ENCODE results near the gene SMAD9.

SMAD9 gene

DNA sequence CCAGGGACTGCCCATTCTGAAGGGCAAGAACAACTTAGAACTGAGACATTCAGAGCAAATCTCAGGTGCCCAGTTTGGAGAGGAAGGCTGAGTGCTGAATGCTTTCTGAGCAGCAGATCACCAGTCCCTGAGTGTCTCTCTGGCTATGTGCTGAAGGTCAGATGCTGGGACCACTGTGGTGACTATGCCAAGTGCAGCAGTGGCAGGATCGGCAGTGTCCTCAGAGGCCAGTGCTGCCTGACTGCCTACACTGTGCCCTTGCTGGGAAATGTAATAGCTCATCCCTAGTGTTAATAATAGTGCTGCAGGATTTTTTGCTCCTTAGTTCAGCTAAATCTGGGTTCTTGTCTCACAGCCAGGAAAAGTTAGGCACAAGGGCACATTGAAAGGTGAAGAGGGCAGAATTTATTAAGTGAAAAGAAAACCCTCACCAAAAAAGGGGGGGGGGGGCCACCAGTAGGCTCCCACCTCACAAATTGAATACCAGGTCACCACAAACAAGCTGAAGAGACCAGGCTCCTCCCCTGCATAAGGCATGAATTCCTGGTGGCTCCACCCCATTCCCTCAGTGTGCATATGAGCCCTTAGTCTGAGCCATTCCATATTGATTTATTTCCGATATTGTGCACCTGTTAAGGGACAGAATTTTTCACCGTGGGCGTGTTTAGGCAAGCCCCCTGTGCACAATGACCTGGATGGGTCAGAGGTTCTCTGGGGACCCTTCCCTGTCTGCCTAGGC, 82.5 kb downstream of the SMAD9 start:
- H3K27me3 ChIP-seq (ENCODE audit: insufficient read depth, low read length) = no peaks in the 10 kb centered on the region
- H3K9ac ChIP-seq (ENCODE audit: low read depth, low read length) = no peak overlapping the region
- no peak overlapping the region for H3K4me3 ChIP-seq (ENCODE audit: low read length)
- no peaks in the 10 kb centered on the region for H3K4me1 ChIP-seq (ENCODE audit: insufficient read depth, low read length)
- H3K36me3 ChIP-seq (ENCODE audit: insufficient read depth, low read depth, low read length) = no peaks in the 10 kb centered on the region
- H3K9me3 ChIP-seq (ENCODE audit: insufficient read depth, low read depth, low read length) = no peaks in the 10 kb centered on the region
- H3K27ac ChIP-seq (ENCODE audit: low read length) = no peak overlapping the region

DNA sequence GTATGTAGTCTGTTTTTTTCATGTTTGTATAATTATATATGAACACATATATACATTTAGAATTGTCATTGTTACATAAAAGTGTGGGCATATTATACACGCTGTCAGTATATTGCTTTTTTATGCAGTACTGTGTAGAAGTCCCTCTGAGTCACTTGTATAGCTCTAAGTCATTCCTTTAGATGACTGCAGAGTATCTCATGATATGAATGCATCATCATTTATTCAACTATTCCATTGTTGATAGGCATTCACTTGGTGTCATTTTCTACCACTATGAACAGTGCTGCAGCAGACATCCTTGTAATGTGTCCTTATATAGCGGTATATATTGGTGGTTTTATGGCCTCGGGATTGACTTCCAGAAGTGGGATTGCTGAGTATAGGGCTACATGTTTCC, 85.7 kb downstream of the SMAD9 start:
- Histone ChIP-seq H3K27ac (ENCODE audit: low read length) (no peak overlapping the region), H3K27me3 (ENCODE audit: insufficient read depth, low read length) (no peaks in the 10 kb centered on the region), H3K4me3 (ENCODE audit: low read length) (no peak overlapping the region), H3K9me3 (ENCODE audit: insufficient read depth, low read depth, low read length) (no peaks in the 10 kb centered on the region), H3K4me1 (ENCODE audit: insufficient read depth, low read length) (no peaks in the 10 kb centered on the region), H3K36me3 (ENCODE audit: insufficient read depth, low read depth, low read length) (peaks cover 10% of the 10 kb centered on the region; the same call in 1 of the 2 replicates), H3K9ac (ENCODE audit: low read depth, low read length) (no peak overlapping the region)

GRCh38 chr13:36831291-36831690, 88.7 kb downstream of the SMAD9 start:
- Histone ChIP-seq H3K4me1 (ENCODE audit: insufficient read depth, low read length) (no peaks in the 10 kb centered on the region), H3K4me3 (ENCODE audit: low read length) (no peak overlapping the region), H3K9me3 (ENCODE audit: insufficient read depth, low read depth, low read length) (no peaks in the 10 kb centered on the region), H3K27me3 (ENCODE audit: insufficient read depth, low read length) (no peaks in the 10 kb centered on the region), H3K27ac (ENCODE audit: low read length) (no peak overlapping the region), H3K9ac (ENCODE audit: low read depth, low read length) (no peak overlapping the region), H3K36me3 (ENCODE audit: insufficient read depth, low read depth, low read length) (peaks cover 24% of the 10 kb centered on the region)

- no peaks in the 10 kb centered on the region for H3K9me3 ChIP-seq (ENCODE audit: insufficient read depth, low read depth, low read length)
- no peaks in the 10 kb centered on the region for H3K4me1 ChIP-seq (ENCODE audit: insufficient read depth, low read length)
- H3K9ac ChIP-seq (ENCODE audit: low read depth, low read length) = no peak overlapping the region
- H3K4me3 ChIP-seq (ENCODE audit: low read length) = no peak overlapping the region
- H3K27ac ChIP-seq (ENCODE audit: low read length) = no peak overlapping the region
- no peaks in the 10 kb centered on the region for H3K27me3 ChIP-seq (ENCODE audit: insufficient read depth, low read length)
- H3K36me3 ChIP-seq (ENCODE audit: insufficient read depth, low read depth, low read length) = peaks cover 24% of the 10 kb centered on the region
Measured at GRCh38 chr13:36829753-36830152, 90.3 kb downstream of the SMAD9 start.

- Histone ChIP-seq H3K36me3 (ENCODE audit: insufficient read depth, low read depth, low read length) (peaks cover 8% of the 10 kb centered on the region), H3K27ac (ENCODE audit: low read length) (no peak overlapping the region), H3K4me1 (ENCODE audit: insufficient read depth, low read length) (peaks cover 14% of the 10 kb centered on the region; the same call in 1 of the 2 replicates), H3K9ac (ENCODE audit: low read depth, low read length) (no peak overlapping the region), H3K9me3 (ENCODE audit: insufficient read depth, low read depth, low read length) (no peaks in the 10 kb centered on the region), H3K27me3 (ENCODE audit: insufficient read depth, low read length) (peaks cover 9% of the 10 kb centered on the region; the same call in 1 of the 2 replicates), H3K4me3 (ENCODE audit: low read length) (no peak overlapping the region)
Measured at GRCh38 chr13:36822785-36823184, 97.3 kb downstream of the SMAD9 start.

GRCh38 chr13:36820222-36820621, 99.8 kb downstream of the SMAD9 start:
- Histone ChIP-seq H3K4me3 (ENCODE audit: low read length) (peak overlapping the region; percentile 85), H3K9me3 (ENCODE audit: insufficient read depth, low read depth, low read length) (no peaks in the 10 kb centered on the region), H3K4me1 (ENCODE audit: insufficient read depth, low read length) (peaks cover 14% of the 10 kb centered on the region; the same call in 1 of the 2 replicates), H3K27ac (ENCODE audit: low read length) (no peak overlapping the region), H3K36me3 (ENCODE audit: insufficient read depth, low read depth, low read length) (no peaks in the 10 kb centered on the region), H3K27me3 (ENCODE audit: insufficient read depth, low read length) (peaks cover 9% of the 10 kb centered on the region; the same call in 1 of the 2 replicates), H3K9ac (ENCODE audit: low read depth, low read length) (peak overlapping the region; percentile 76; the same call in 1 of the 2 replicates)

GRCh38 chr13:36819739-36820090, 100.3 kb downstream of the SMAD9 start:
- H3K9me3 ChIP-seq (ENCODE audit: insufficient read depth, low read depth, low read length) = no peaks in the 10 kb centered on the region
- H3K4me3 ChIP-seq (ENCODE audit: low read length) = peak overlapping the region; percentile 85
- H3K4me1 ChIP-seq (ENCODE audit: insufficient read depth, low read length) = peaks cover 14% of the 10 kb centered on the region; the same call in 1 of the 2 replicates
- H3K27ac ChIP-seq (ENCODE audit: low read length) = no peak overlapping the region
- H3K9ac ChIP-seq (ENCODE audit: low read depth, low read length) = peak overlapping the region; percentile 76; the same call in 1 of the 2 replicates
- peaks cover 9% of the 10 kb centered on the region; the same call in 1 of the 2 replicates for H3K27me3 ChIP-seq (ENCODE audit: insufficient read depth, low read length)
- H3K36me3 ChIP-seq (ENCODE audit: insufficient read depth, low read depth, low read length) = no peaks in the 10 kb centered on the region

DNA sequence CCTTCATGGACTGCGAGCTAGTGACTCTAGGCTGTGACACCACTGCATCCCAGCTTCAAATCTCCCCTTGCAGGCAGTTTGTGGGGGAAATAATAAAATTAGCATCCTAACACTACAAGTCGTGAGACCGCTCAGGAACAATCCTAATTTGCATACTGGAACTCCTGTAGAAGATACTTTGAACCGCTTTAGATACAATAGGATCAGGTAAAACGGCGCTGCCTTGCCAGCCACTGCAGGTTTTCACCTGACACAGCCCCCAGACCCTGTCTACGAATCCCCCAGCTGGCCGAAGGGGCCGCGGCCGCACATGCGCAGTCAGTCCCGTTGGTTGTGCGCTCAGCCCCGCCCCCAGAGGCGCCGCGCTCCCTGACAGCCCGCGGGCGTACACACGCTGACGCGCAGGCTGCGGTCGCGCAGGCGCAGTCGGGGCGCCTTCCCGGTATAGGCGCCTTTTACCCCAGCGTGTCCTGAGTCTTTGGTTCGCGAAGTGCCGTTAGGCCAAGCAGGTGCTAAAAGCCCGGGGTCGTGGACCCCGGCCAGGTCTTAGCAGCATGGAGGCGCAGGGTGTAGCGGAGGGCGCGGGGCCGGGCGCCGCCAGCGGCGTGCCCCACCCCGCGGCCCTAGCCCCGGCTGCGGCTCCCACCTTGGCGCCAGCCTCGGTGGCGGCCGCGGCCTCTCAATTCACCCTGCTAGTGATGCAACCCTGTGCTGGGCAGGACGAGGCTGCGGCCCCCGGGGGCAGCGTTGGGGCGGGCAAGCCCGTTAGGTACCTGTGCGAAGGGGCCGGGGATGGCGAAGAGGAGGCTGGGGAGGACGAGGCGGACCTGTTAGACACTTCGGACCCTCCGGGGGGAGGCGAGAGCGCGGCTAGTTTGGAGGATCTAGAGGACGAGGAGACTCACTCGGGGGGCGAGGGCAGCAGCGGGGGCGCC, 101.0 kb downstream of the SMAD9 start, which contains the start of gene RFXAP:
TSS of gene RFXAP (plus strand) at position 419 of the 935 bp plus-strand sequence. CDS start at position 555, 136 bp downstream.
- Histone ChIP-seq H3K9me3 (ENCODE audit: insufficient read depth, low read depth, low read length) (no peaks in the 10 kb centered on the region), H3K4me3 (ENCODE audit: low read length) (peak within 1 kb of the TSS; percentile 85), H3K36me3 (ENCODE audit: insufficient read depth, low read depth, low read length) (no peaks in the 10 kb centered on the region), H3K9ac (ENCODE audit: low read depth, low read length) (peak within 1 kb of the TSS; percentile 76; the same call in 1 of the 2 replicates), H3K27me3 (ENCODE audit: insufficient read depth, low read length) (peaks cover 9% of the 10 kb centered on the region; the same call in 1 of the 2 replicates), H3K27ac (ENCODE audit: low read length) (no peak within 1 kb of the TSS), H3K4me1 (ENCODE audit: insufficient read depth, low read length) (peaks cover 14% of the 10 kb centered on the region; the same call in 1 of the 2 replicates)

DNA sequence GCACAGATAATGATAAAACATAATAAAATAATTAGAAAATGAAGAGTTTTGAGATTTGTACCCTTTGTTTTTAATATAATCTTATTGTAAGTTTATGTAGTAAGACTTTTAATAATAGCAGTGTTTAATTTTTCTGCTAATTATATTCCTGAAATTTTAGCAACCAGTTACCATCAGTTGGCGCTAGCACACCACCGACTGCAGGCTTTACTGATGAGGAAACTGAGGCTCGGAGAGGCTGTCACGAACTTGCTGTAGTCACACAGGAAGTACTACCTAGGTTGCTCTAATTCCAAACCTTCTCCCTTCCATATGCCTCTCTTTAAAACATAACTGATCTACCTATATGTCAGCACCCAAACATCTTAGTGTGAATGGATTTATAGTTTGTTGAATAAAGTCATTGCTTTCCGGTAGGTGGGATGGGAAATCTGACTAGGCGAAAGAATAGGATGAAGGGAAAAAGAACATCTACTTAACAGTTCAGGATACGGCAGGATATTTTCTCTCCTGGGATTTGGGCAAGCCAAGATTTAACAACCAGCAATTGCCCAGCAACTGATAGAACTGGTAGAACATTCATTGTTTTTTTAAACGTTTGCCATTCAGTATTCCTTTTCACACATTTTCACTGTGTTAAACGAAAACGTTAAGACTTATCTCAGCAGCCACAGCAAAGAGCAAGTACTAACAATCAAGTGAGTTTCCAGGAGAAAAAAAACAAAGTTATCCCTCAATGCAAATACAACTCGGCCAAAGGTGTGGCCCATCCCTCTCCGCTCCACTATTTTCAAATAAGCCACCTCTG, 101.8 kb downstream of the SMAD9 start:
- Histone ChIP-seq H3K9me3 (ENCODE audit: insufficient read depth, low read depth, low read length) (no peaks in the 10 kb centered on the region), H3K4me1 (ENCODE audit: insufficient read depth, low read length) (peaks cover 14% of the 10 kb centered on the region; the same call in 1 of the 2 replicates), H3K27ac (ENCODE audit: low read length) (no peak overlapping the region), H3K9ac (ENCODE audit: low read depth, low read length) (peak overlapping the region; percentile 51; the same call in 1 of the 2 replicates), H3K4me3 (ENCODE audit: low read length) (peak overlapping the region; percentile 85), H3K36me3 (ENCODE audit: insufficient read depth, low read depth, low read length) (no peaks in the 10 kb centered on the region), H3K27me3 (ENCODE audit: insufficient read depth, low read length) (peaks cover 9% of the 10 kb centered on the region; the same call in 1 of the 2 replicates)

DNA sequence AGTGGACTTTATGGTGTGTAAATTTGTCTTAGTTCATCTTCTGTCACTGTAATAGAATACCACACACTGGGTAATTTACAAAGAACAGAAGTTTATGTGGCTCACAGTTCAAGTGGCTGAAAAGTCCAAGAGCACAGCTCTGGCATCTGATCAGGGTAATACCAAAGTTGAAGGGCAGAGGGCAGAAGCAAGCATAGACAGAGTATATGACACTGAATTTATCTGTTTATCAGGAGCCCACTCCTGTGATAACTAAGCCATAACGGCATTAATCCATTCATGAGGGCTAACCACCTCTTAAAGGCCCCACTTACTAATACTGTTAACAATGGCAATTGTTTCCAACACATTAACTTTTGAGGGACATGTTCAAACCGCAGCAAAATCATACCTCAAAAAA, 105.0 kb downstream of the SMAD9 start:
- no peaks in the 10 kb centered on the region for H3K36me3 ChIP-seq (ENCODE audit: insufficient read depth, low read depth, low read length)

GRCh38 chr13:36814465-36814864, 105.6 kb downstream of the SMAD9 start:
- Histone ChIP-seq H3K4me3 (ENCODE audit: low read length) (no peak overlapping the region), H3K4me1 (ENCODE audit: insufficient read depth, low read length) (peaks cover 6% of the 10 kb centered on the region; the same call in 1 of the 2 replicates), H3K9me3 (ENCODE audit: insufficient read depth, low read depth, low read length) (no peaks in the 10 kb centered on the region), H3K9ac (ENCODE audit: low read depth, low read length) (no peak overlapping the region), H3K27me3 (ENCODE audit: insufficient read depth, low read length) (peaks cover under 1% of the 10 kb centered on the region; the same call in 1 of the 2 replicates), H3K27ac (ENCODE audit: low read length) (no peak overlapping the region), H3K36me3 (ENCODE audit: insufficient read depth, low read depth, low read length) (no peaks in the 10 kb centered on the region)

More for the DNA sequence above, 105.0 kb downstream of the SMAD9 start:
- H3K27ac ChIP-seq (ENCODE audit: low read length) = no peak overlapping the region
- peaks cover 10% of the 10 kb centered on the region; the same call in 1 of the 2 replicates for H3K4me1 ChIP-seq (ENCODE audit: insufficient read depth, low read length)
- no peaks in the 10 kb centered on the region for H3K9me3 ChIP-seq (ENCODE audit: insufficient read depth, low read depth, low read length)
- peaks cover 6% of the 10 kb centered on the region; the same call in 1 of the 2 replicates for H3K27me3 ChIP-seq (ENCODE audit: insufficient read depth, low read length)
- H3K4me3 ChIP-seq (ENCODE audit: low read length) = no peak overlapping the region
- no peak overlapping the region for H3K9ac ChIP-seq (ENCODE audit: low read depth, low read length)

All from iPS-20b (cell line).